Brain microvascular endothelial cell (primary cell): ENCODE data around the gene UQCRQ.
A peak's percentile ranks its signal among the peaks of the same experiment; 100 is the strongest.

Experiments
- DNase-seq: peaks from one replicate; pipeline ENCODE4 v3.0.0-alpha.2; 2020
- H3K27ac ChIP-seq: fragments of 250-450 bp; sonication (Bioruptor Pico); 2 replicates; pipeline ENCODE4 v1.5.1; 2020; ENCODE audit warnings: mild to moderate bottlenecking, moderate library complexity
- H3K27me3 ChIP-seq: fragments of 250-450 bp; sonication (Bioruptor Pico); replicated peaks from 2 replicates; pipeline ENCODE4 v1.5.1; 2020; ENCODE audit warnings: mild to moderate bottlenecking
- H3K36me3 ChIP-seq: fragments of 250-450 bp; sonication (Bioruptor Pico); replicated peaks from 2 replicates; pipeline ENCODE4 v1.5.1; 2020; ENCODE audit warnings: mild to moderate bottlenecking
- H3K4me3 ChIP-seq: 2 replicates; pipeline ENCODE4 v1.5.1; 2011; ENCODE audit warnings: low read depth, mild to moderate bottlenecking, control low read depth, low read length, moderate library complexity
- CTCF ChIP-seq: IDR thresholded peaks from 2 replicates; pipeline ENCODE4 v1.5.1; 2011; ENCODE audit warnings: low read depth, mild to moderate bottlenecking, moderate library complexity, low read length, control low read depth, inconsistent platforms; ENCODE audit errors: missing control alignments
- in situ Hi-C: cut with HindIII; loops from 2 replicates; pipeline ENCODE4 v1.10.0; 2017; ENCODE audit warnings: low sequenced_read_pairs, low pct_ligation_motif_present

UQCRQ gene

GRCh38 chr5:132866342-132867045, at the start of gene UQCRQ, which contains the start of gene GDF9:
Gene UQCRQ, plus strand, starts transcription at chr5:132866642. Its CDS starts 240 bp downstream, at chr5:132866882.
Gene GDF9, minus strand, starts transcription at chr5:132866469. Its CDS starts 1,936 bp downstream, at chr5:132864533.
- Histone ChIP-seq H3K27ac (peak within 1 kb of the TSS; percentile 92), H3K27me3 (no peaks in the 10 kb centered on the region), H3K36me3 (peaks cover 23% of the 10 kb centered on the region), H3K4me3 (peak within 1 kb of the TSS; percentile 78)
- in situ Hi-C loops: no loop called here
- peak; percentile 99 for DNase-seq
- peak; percentile 45 for TF ChIP-seq CTCF

GRCh38 chr5:132817011-132817410, 49.4 kb upstream of the UQCRQ start:
- Histone ChIP-seq H3K27ac (no peak overlapping the region), H3K36me3 (no peaks in the 10 kb centered on the region), H3K27me3 (peaks cover 14% of the 10 kb centered on the region), H3K4me3 (no peak overlapping the region)
- no peak for DNase-seq
- in situ Hi-C loops: no loop called here
- TF ChIP-seq CTCF: no peak

GRCh38 chr5:132819468-132819867, 47.0 kb upstream of the UQCRQ start:
- TF ChIP-seq CTCF: no peak
- H3K4me3 ChIP-seq: peak overlapping the region; percentile 33
- no peaks in the 10 kb centered on the region for H3K27me3 ChIP-seq
- no peak for DNase-seq
- in situ Hi-C loops: no loop called here
- H3K36me3 ChIP-seq: no peaks in the 10 kb centered on the region
- H3K27ac ChIP-seq: no peak overlapping the region

GRCh38 chr5:132820162-132820754, 46.2 kb upstream of the UQCRQ start:
- no peak overlapping the region for H3K4me3 ChIP-seq

GRCh38 chr5:132821350-132821749, 45.1 kb upstream of the UQCRQ start:
- no peak for TF ChIP-seq CTCF
- H3K4me3 ChIP-seq: no peak overlapping the region
- no peak overlapping the region for H3K27ac ChIP-seq
- DNase-seq: no peak
- in situ Hi-C loops: no loop called here
- no peaks in the 10 kb centered on the region for H3K27me3 ChIP-seq
- H3K36me3 ChIP-seq: no peaks in the 10 kb centered on the region

More at GRCh38 chr5:132820162-132820754, 46.2 kb upstream of the UQCRQ start:
- no peaks in the 10 kb centered on the region for H3K27me3 ChIP-seq
- no peaks in the 10 kb centered on the region for H3K36me3 ChIP-seq
- in situ Hi-C loops: no loop called here
- DNase-seq: peak; percentile 92
- no peak overlapping the region for H3K27ac ChIP-seq
- peak; percentile 90 for TF ChIP-seq CTCF
